Measurements from ENCODE around the gene MALAT1.

MALAT1 gene

DNA sequence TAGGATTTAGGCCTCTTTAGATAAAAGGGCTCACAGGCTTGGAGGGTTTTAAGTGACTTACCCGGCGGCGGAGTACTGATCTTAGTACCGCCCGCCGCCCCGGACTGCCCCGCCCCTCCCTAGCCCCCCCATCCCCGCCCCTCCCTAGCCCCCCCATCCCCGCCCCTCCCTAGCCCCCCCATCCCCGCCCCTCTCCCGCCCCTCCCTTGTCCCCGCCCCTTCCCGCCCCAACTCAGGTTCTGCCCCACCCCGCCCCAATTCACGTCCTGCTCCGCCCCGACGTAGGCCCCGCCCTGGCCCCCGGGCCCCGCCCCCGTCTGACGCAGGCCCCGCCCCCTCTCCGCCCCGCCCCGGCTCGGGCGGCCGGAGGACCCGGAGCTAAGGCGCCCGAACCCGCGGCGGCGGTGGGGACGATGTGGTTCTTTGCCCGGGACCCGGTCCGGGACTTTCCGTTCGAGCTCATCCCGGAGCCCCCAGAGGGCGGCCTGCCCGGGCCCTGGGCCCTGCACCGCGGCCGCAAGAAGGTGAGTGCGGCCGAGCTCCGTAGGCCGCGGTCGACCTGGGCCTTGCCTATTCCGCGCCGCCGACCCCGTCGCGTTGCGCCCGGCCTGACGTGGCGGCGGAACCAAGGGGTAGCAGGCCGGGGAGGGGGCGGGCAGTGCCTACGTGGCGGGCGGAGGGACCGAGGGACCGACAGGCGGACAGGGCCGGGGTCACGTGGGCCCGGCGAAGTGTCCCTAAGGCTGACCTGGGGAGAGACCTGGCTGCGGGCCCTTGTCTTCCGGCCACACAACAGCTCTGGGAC, 26.1 kb downstream of the MALAT1 start, which contains the start of gene SCYL1:
TSS of gene SCYL1 (plus strand) at position 343 of the 805 bp plus-strand sequence. CDS start at position 414, 71 bp downstream.
- DNase-seq (ENCODE audit: low spot score), result no peak
- H3K27me3 ChIP-seq (ENCODE audit: insufficient read depth, poor library complexity, severe bottlenecking), result no peaks in the 10 kb centered on the region
- peak within 1 kb of the TSS; percentile 59 for H3K27ac ChIP-seq (ENCODE audit: poor library complexity, severe bottlenecking)
- H3K4me1 ChIP-seq (ENCODE audit: insufficient read depth, poor library complexity, severe bottlenecking), result peaks cover 3% of the 10 kb centered on the region
- peak; percentile 76 for ATAC-seq (ENCODE audit: low read depth)
- peak within 1 kb of the TSS; percentile 93 for H3K4me3 ChIP-seq (ENCODE audit: severe bottlenecking)
- TF ChIP-seq, protein P1, sequence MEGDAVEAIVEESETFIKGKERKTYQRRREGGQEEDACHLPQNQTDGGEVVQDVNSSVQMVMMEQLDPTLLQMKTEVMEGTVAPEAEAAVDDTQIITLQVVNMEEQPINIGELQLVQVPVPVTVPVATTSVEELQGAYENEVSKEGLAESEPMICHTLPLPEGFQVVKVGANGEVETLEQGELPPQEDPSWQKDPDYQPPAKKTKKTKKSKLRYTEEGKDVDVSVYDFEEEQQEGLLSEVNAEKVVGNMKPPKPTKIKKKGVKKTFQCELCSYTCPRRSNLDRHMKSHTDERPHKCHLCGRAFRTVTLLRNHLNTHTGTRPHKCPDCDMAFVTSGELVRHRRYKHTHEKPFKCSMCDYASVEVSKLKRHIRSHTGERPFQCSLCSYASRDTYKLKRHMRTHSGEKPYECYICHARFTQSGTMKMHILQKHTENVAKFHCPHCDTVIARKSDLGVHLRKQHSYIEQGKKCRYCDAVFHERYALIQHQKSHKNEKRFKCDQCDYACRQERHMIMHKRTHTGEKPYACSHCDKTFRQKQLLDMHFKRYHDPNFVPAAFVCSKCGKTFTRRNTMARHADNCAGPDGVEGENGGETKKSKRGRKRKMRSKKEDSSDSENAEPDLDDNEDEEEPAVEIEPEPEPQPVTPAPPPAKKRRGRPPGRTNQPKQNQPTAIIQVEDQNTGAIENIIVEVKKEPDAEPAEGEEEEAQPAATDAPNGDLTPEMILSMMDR (IDR thresholded peaks at IDR 0.05; ENCODE audit: poor library complexity, severe bottlenecking), result no peak
- H3K9me3 ChIP-seq (ENCODE audit: severe bottlenecking), result no peaks in the 10 kb centered on the region
- H3K36me3 ChIP-seq (ENCODE audit: low read depth), result peaks cover 37% of the 10 kb centered on the region

DNA sequence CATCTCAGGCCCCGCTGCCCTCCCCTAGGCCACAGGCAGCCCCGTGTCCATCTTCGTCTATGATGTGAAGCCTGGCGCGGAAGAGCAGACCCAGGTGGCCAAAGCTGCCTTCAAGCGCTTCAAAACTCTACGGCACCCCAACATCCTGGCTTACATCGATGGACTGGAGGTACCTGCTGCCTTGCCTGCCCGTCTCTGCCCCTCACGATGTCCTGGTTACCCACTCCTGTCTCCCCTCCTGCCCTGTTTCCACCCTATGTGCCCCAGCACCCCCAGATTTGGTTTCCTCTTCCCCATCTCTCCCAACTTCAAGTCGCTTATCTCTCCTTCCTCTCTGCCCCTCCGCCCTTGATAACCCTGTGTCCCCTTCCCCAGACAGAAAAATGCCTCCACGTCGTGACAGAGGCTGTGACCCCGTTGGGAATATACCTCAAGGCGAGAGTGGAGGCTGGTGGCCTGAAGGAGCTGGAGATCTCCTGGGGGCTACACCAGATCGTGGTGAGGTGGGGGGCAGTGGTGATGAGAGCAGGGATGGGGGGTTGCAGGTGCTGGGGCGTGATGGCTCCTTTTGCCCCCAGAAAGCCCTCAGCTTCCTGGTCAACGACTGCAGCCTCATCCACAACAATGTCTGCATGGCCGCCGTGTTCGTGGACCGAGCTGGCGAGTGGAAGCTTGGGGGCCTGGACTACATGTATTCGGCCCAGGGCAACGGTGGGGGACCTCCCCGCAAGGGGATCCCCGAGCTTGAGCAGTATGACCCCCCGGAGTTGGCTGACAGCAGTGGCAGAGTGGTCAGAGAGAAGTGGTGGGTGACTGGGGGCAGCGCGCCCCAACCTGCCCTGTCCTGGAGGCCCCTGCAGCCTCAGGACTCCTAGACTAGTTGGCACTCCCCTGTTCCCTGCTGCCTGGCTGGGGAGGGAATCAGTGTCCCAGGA, 27.0 kb downstream of the MALAT1 start:
- peak overlapping the region; percentile 93 for H3K4me3 ChIP-seq (ENCODE audit: severe bottlenecking)
- peaks cover 46% of the 10 kb centered on the region for H3K36me3 ChIP-seq (ENCODE audit: low read depth)
- no peak for DNase-seq (ENCODE audit: low spot score)
- TF ChIP-seq, protein P1 (IDR thresholded peaks at IDR 0.05; ENCODE audit: poor library complexity, severe bottlenecking), result no peak
- peak overlapping the region; percentile 59 for H3K27ac ChIP-seq (ENCODE audit: poor library complexity, severe bottlenecking)
- ATAC-seq (ENCODE audit: low read depth), result no peak; the same call in 1 of the 3 replicates
- H3K9me3 ChIP-seq (ENCODE audit: severe bottlenecking), result no peaks in the 10 kb centered on the region
- H3K4me1 ChIP-seq (ENCODE audit: insufficient read depth, poor library complexity, severe bottlenecking), result peaks cover 3% of the 10 kb centered on the region
- no peaks in the 10 kb centered on the region for H3K27me3 ChIP-seq (ENCODE audit: insufficient read depth, poor library complexity, severe bottlenecking)

DNA sequence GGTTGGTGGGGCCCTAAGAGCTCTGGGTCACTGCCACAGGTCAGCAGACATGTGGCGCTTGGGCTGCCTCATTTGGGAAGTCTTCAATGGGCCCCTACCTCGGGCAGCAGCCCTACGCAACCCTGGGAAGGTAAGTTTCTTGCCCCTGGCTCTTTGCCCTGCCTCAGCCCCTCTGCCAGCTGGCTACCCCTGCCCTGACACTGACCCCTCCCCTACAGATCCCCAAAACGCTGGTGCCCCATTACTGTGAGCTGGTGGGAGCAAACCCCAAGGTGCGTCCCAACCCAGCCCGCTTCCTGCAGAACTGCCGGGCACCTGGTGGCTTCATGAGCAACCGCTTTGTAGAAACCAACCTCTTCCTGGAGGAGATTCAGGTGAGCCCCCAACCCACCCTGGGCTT, 27.9 kb downstream of the MALAT1 start:
- DNase-seq (ENCODE audit: low spot score) (no peak), ATAC-seq (ENCODE audit: low read depth) (no peak)
- peaks cover 55% of the 10 kb centered on the region for H3K36me3 ChIP-seq (ENCODE audit: low read depth)
- no peaks in the 10 kb centered on the region for H3K9me3 ChIP-seq (ENCODE audit: severe bottlenecking)
- H3K27me3 ChIP-seq (ENCODE audit: insufficient read depth, poor library complexity, severe bottlenecking), result no peaks in the 10 kb centered on the region
- TF ChIP-seq, protein P1 (IDR thresholded peaks at IDR 0.05; ENCODE audit: poor library complexity, severe bottlenecking), result no peak
- no peak overlapping the region for H3K4me3 ChIP-seq (ENCODE audit: severe bottlenecking)
- peaks cover 3% of the 10 kb centered on the region for H3K4me1 ChIP-seq (ENCODE audit: insufficient read depth, poor library complexity, severe bottlenecking)
- H3K27ac ChIP-seq (ENCODE audit: poor library complexity, severe bottlenecking), result no peak overlapping the region

DNA sequence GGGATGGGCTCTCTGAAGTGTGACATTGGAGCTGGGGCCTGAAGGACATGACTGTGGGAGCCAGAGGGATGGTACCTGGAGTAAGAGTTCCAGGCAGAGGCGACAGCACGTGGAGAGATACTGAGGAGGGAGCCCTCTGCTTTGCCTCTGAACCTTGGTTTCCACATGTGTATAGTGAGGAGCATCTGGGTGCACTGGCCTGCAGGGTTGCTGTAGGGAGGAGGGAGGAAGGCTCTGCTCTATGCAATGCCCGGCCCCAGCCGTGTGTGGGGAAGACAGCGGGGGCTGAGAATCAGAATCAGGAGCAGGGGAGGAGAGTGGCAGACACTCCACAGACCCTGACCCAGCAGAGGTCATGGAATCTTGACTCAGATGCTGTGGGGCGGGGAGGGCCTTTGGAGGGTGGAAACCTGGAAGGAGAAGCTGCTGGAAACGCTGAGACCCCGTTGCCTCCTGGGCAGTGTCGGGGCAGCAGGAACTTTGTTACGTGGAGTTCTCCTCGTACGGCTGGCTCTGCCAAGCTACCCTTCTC, 30.0 kb downstream of the MALAT1 start:
- Histone ChIP-seq H3K4me3 (ENCODE audit: severe bottlenecking) (no peak overlapping the region), H3K36me3 (ENCODE audit: low read depth) (peaks cover 66% of the 10 kb centered on the region), H3K9me3 (ENCODE audit: severe bottlenecking) (no peaks in the 10 kb centered on the region), H3K4me1 (ENCODE audit: insufficient read depth, poor library complexity, severe bottlenecking) (peaks cover 3% of the 10 kb centered on the region), H3K27ac (ENCODE audit: poor library complexity, severe bottlenecking) (no peak overlapping the region), H3K27me3 (ENCODE audit: insufficient read depth, poor library complexity, severe bottlenecking) (no peaks in the 10 kb centered on the region)
- no peak for DNase-seq (ENCODE audit: low spot score)
- no peak for ATAC-seq (ENCODE audit: low read depth)
- TF ChIP-seq, protein P1 (IDR thresholded peaks at IDR 0.05; ENCODE audit: poor library complexity, severe bottlenecking), result no peak
